Sigmoid colon (tissue), 7 donors: Measurements from ENCODE around the gene ZNF264. TPM values are rescaled to one million over a fixed set of nuclear protein-coding genes. Genes with fewer than 3 reads are reported as not detected.

ENCODE experiments used
- DNase-seq: peaks from one replicate; pipeline ENCODE4 v3.0.0-alpha.2; 2019
- H3K27ac ChIP-seq, 4 donors: fragments of 200-600 bp; sonication (generic); one replicate each; pipeline ENCODE4 v1.5.1; 2016 to 2019; ENCODE audit warnings: mild to moderate bottlenecking in 1 of 4
- H3K27me3 ChIP-seq, 3 donors: fragments of 200-600 bp; sonication (generic); one replicate each; pipeline ENCODE4 v1.5.1; 2019; ENCODE audit warnings: mild to moderate bottlenecking in 1 of 3
- H3K36me3 ChIP-seq, 4 donors: fragments of 200-600 bp; sonication (generic); one replicate each; pipeline ENCODE4 v1.5.1; 2016 to 2019
- H3K4me1 ChIP-seq, 4 donors: fragments of 200-600 bp; sonication (generic); one replicate each; pipeline ENCODE4 v1.5.1; 2017 to 2019
- H3K4me3 ChIP-seq, 4 donors: fragments of 200-600 bp; sonication (generic); one replicate each; pipeline ENCODE4 v1.5.1; 2017 to 2019; ENCODE audit warnings: mild to moderate bottlenecking in 2 of 4, moderate library complexity in 1 of 4
- H3K9me3 ChIP-seq, 4 donors: fragments of 200-600 bp in 3 of 4; sonication (generic) in 3 of 4; one replicate each; pipeline versions ENCODE4 v1.5.1 to v1.6.1; 2013 to 2019
- CTCF ChIP-seq, 4 experiments: fragments of 450-650 bp in 3 of 4; fragments of 200-600 bp in 1 of 4; IDR thresholded peaks; one replicate each; pipeline ENCODE4 v1.5.1; 2016 to 2019; ENCODE audit warnings: antibody characterized with exemption in 4 of 4, mild to moderate bottlenecking in 3 of 4, moderate library complexity in 2 of 4
- EP300 ChIP-seq, 4 donors: sonication (generic); formaldehyde crosslinking; IDR thresholded peaks; one replicate each; pipeline ENCODE4 v1.6.1; 2017; ENCODE audit warnings: antibody characterized with exemption in 4 of 4
- POLR2A ChIP-seq, 2 donors: fragments of 450-650 bp; IDR thresholded peaks; one replicate each; pipeline ENCODE4 v1.6.1; 2016; ENCODE audit warnings: antibody characterized with exemption in 2 of 2, mild to moderate bottlenecking in 2 of 2, moderate library complexity in 2 of 2
- POLR2AphosphoS5 ChIP-seq, 4 donors: sonication (generic); formaldehyde crosslinking; IDR thresholded peaks; one replicate each; pipeline ENCODE4 v1.6.1; 2017; ENCODE audit warnings: antibody characterized with exemption in 4 of 4
- WGBS, 2 donors: extraction: QIAGEN DNeasy Blood & Tissue Kit; methylation state at CpG; one replicate each; pipeline ENCODE4 v1.1.7; 2013; 5-methylcytosine and 5-hydroxymethylcytosine counted together
- intact Hi-C: fragments of 100-400 bp; cut with DNase I; formaldehyde crosslinking; loops from one replicate; pipeline ENCODE4 v1.15.1; 2023
- polyA plus RNA-seq, 3 donors: library from polyadenylated mRNA; stranded (reverse); fragments of 200-250 nt; gene quantifications; one replicate each; pipeline ENCODE4 v1.2.3, GENCODE V29; 2013
- total RNA-seq, 4 donors: library from RNA; depleted of rRNA; stranded (reverse); fragments of >200 nt; gene quantifications; one replicate each; pipeline ENCODE4 v1.1.0, GENCODE V29; 2016
- donor health status: healthy with polysubstance abuse.
- donor health status: Bipolar disorder and iron deficiency.
- donor health status: healthy.

The ZNF264 gene
- total and polyA plus RNA-seq, 7 donors, result 1.2 to 39.6 (median 18.5) TPM

GRCh38 chr19:57227502-57227901 is 36.2 kb downstream of the ZNF264 start:
- Histone ChIP-seq H3K36me3 (peaks cover 0 to 3% (median 0%) of the 10 kb centered on the region in 4 donors), H3K4me1 (no peaks in the 10 kb centered on the region), H3K27ac (no peak overlapping the region), H3K9me3 (no peaks in the 10 kb centered on the region), H3K4me3 (no peak overlapping the region), H3K27me3 (no peaks in the 10 kb centered on the region)
- intact Hi-C loops, result no loop called here
- no peak for DNase-seq
- TF ChIP-seq POLR2AphosphoS5 (IDR thresholded peaks at IDR 0.05) (no peak), CTCF (IDR thresholded peaks at IDR 0.05) (no peak), POLR2A (IDR thresholded peaks at IDR 0.05) (no peak), EP300 (IDR thresholded peaks at IDR 0.05) (no peak)
- WGBS, 2 donors, result 80 to 88% methylated on average over 5 of the region's 5 CpGs

GRCh38 chr19:57231686-57232085 is 40.4 kb downstream of the ZNF264 start:
- WGBS, 2 donors, result 74 to 86% methylated on average over 9 of the region's 9 CpGs
- Histone ChIP-seq H3K27me3 (no peaks in the 10 kb centered on the region), H3K9me3 (no peaks in the 10 kb centered on the region), H3K36me3 (no peaks in the 10 kb centered on the region), H3K4me3 (no peak overlapping the region), H3K27ac (no peak overlapping the region), H3K4me1 (no peaks in the 10 kb centered on the region)
- TF ChIP-seq CTCF (IDR thresholded peaks at IDR 0.05) (no peak), EP300 (IDR thresholded peaks at IDR 0.05) (no peak), POLR2A (IDR thresholded peaks at IDR 0.05) (no peak), POLR2AphosphoS5 (IDR thresholded peaks at IDR 0.05) (no peak)
- DNase-seq, result no peak
- intact Hi-C loops, result no loop called here

GRCh38 chr19:57233207-57233606 is 41.9 kb downstream of the ZNF264 start:
- no peak overlapping the region for H3K27ac ChIP-seq
- intact Hi-C loops, result no loop called here
- DNase-seq, result no peak
- no peaks in the 10 kb centered on the region for H3K9me3 ChIP-seq
- H3K27me3 ChIP-seq, result no peaks in the 10 kb centered on the region
- no peak overlapping the region for H3K4me3 ChIP-seq
- 64 to 83% methylated on average over 1 of the region's 1 CpG for WGBS, 2 donors
- TF ChIP-seq POLR2AphosphoS5 (IDR thresholded peaks at IDR 0.05), result no peak
- TF ChIP-seq EP300 (IDR thresholded peaks at IDR 0.05), result no peak
- no peak for TF ChIP-seq CTCF (IDR thresholded peaks at IDR 0.05)
- TF ChIP-seq POLR2A (IDR thresholded peaks at IDR 0.05), result no peak
- no peaks in the 10 kb centered on the region for H3K4me1 ChIP-seq
- H3K36me3 ChIP-seq, result no peaks in the 10 kb centered on the region

- TF ChIP-seq POLR2A (IDR thresholded peaks at IDR 0.05) (no peak), EP300 (IDR thresholded peaks at IDR 0.05) (no peak), POLR2AphosphoS5 (IDR thresholded peaks at IDR 0.05) (no peak), CTCF (IDR thresholded peaks at IDR 0.05) (no peak)
- Histone ChIP-seq H3K9me3 (no peaks in the 10 kb centered on the region), H3K36me3 (peaks cover 6 to 15% (median 8%) of the 10 kb centered on the region in 4 donors), H3K4me1 (peaks cover 0 to 31% (median 20%) of the 10 kb centered on the region in 4 donors), H3K27me3 (no peaks in the 10 kb centered on the region), H3K27ac (peak overlapping the region; percentile 86 to 92 (median 90)), H3K4me3 (peak overlapping the region; percentile 75 to 84 (median 76))
- intact Hi-C loops, result loop anchor here (1.0 to 10.0 kb wide), 3 partner anchors 49 to 135 kb away; partner anchors contain the start of genes TRAPPC2B, ZNF264 and ZNF547
- DNase-seq, result no peak
- WGBS, 2 donors, result 24 to 66% methylated on average over 12 of the region's 12 CpGs
Measured at GRCh38 chr19:57239982-57240310, 48.6 kb downstream of the ZNF264 start.
